Neural cell (in vitro differentiated cells): ENCODE results near the gene DCPS. TPM values are rescaled to one million over a fixed set of nuclear protein-coding genes. Genes with fewer than 3 reads are reported as not detected.
"Not testable (repeated sequence)": the region's sequence is repeated elsewhere in the genome, so short reads cannot be mapped to it uniquely, and the experiment has no call there.

Experiments used
- H2AFZ ChIP-seq: fragments of 200-600, 300-800 bp; sonication (generic), shearing (Covaris generic); 2 replicates; pipeline ENCODE4 v1.6.0; 2014; ENCODE audit warnings: low read depth, mild to moderate bottlenecking, antibody characterized with exemption, low read length, moderate library complexity
- H3F3A ChIP-seq: fragments of 200-600 bp; shearing (Covaris generic); 2 replicates; pipeline ENCODE4 v1.6.1; 2016; ENCODE audit warnings: mild to moderate bottlenecking, moderate library complexity, mixed read lengths, antibody characterized with exemption, low read length; ENCODE audit not compliant: insufficient read depth, poor library complexity, severe bottlenecking
- H3K27ac ChIP-seq: fragments of 200-600, 300-800 bp; sonication (generic), shearing (Covaris generic); 2 replicates; pipeline ENCODE4 v1.5.1; 2014; ENCODE audit warnings: mild to moderate bottlenecking, low read length, moderate library complexity
- H3K27me3 ChIP-seq: fragments of 300-800, 200-600 bp; sonication (generic), shearing (Covaris generic); 2 replicates; pipeline ENCODE4 v1.6.0; 2014; ENCODE audit warnings: mild to moderate bottlenecking, low read depth, low read length, moderate library complexity; ENCODE audit not compliant: insufficient read depth
- H3K36me3 ChIP-seq: fragments of 300-800, 200-600 bp; sonication (generic), shearing (Covaris generic); 2 replicates; pipeline ENCODE4 v1.5.1; 2014; ENCODE audit warnings: mild to moderate bottlenecking, antibody characterized with exemption, low read length, moderate library complexity; ENCODE audit not compliant: insufficient read depth
- H3K4me2 ChIP-seq: fragments of 300-800, 200-600 bp; sonication (generic), shearing (Covaris generic); 2 replicates; pipeline ENCODE4 v1.6.0; 2014; ENCODE audit warnings: mild to moderate bottlenecking, low read length
- H3K4me3 ChIP-seq: fragments of 300-800, 200-600 bp; sonication (generic), shearing (Covaris generic); 2 replicates; pipeline ENCODE4 v1.5.1; 2014; ENCODE audit warnings: mild to moderate bottlenecking, low read length, moderate library complexity
- H3K79me2 ChIP-seq: fragments of 200-600 bp; shearing (Covaris generic); replicated peaks from 2 replicates; pipeline ENCODE4 v1.6.0; 2014; ENCODE audit warnings: mild to moderate bottlenecking, low read length, moderate library complexity; ENCODE audit not compliant: insufficient read depth
- H3K9ac ChIP-seq: fragments of 300-800, 200-600 bp; sonication (generic), shearing (Covaris generic); 2 replicates; pipeline ENCODE4 v1.6.1; 2016; ENCODE audit warnings: mild to moderate bottlenecking, low read length, mixed read lengths
- H3K9me2 ChIP-seq: fragments of 200-600 bp; shearing (Covaris generic); 2 replicates; pipeline ENCODE4 v1.6.1; 2016; ENCODE audit warnings: mild to moderate bottlenecking, low read length, mixed read lengths; ENCODE audit not compliant: insufficient read depth
- H3K9me3 ChIP-seq: fragments of 200-600, 300-800 bp; sonication (generic), shearing (Covaris generic); 2 replicates; pipeline ENCODE4 v1.6.1; 2016; ENCODE audit warnings: mild to moderate bottlenecking, mixed run types, low read length, moderate library complexity, mixed read lengths
- H4K20me1 ChIP-seq: fragments of 200-600 bp; shearing (Covaris generic); 2 replicates; pipeline ENCODE4 v1.6.1; 2016; ENCODE audit warnings: mild to moderate bottlenecking, mixed run types; ENCODE audit not compliant: insufficient read depth
- CTCF ChIP-seq: fragments of 450-650 bp; IDR thresholded peaks from 2 replicates; pipeline ENCODE4 v1.5.1; 2014; ENCODE audit warnings: antibody characterized with exemption, mild to moderate bottlenecking, moderate library complexity; ENCODE audit not compliant: poor library complexity, severe bottlenecking
- EP300 ChIP-seq: fragments of 450-650 bp; conservative IDR thresholded peaks from 2 replicates; pipeline ENCODE4 v1.6.1; 2014; ENCODE audit warnings: antibody characterized with exemption, mild to moderate bottlenecking, moderate library complexity; ENCODE audit not compliant: poor library complexity, severe bottlenecking
- EZH2 ChIP-seq: fragments of 200-600, 300-800 bp; shearing (Covaris generic), sonication (generic); IDR thresholded peaks from 2 replicates; pipeline ENCODE4 v1.6.1; 2014; ENCODE audit warnings: antibody characterized with exemption, low read length, borderline replicate concordance, mild to moderate bottlenecking; ENCODE audit not compliant: insufficient read depth, poor library complexity, severe bottlenecking
- MXI1 ChIP-seq: fragments of 450-650 bp; conservative IDR thresholded peaks from 2 replicates; pipeline ENCODE4 v1.6.1; 2014; ENCODE audit warnings: antibody characterized with exemption, mild to moderate bottlenecking; ENCODE audit not compliant: poor library complexity, severe bottlenecking
- POLR2AphosphoS5 ChIP-seq: IDR thresholded peaks from 2 replicates; pipeline ENCODE4 v1.6.1; 2012
- RAD21 ChIP-seq: fragments of 450-650 bp; conservative IDR thresholded peaks from 2 replicates; pipeline ENCODE4 v1.6.1; 2014; ENCODE audit warnings: antibody characterized with exemption, mild to moderate bottlenecking, moderate library complexity
- REST ChIP-seq: IDR thresholded peaks from 2 replicates; pipeline ENCODE4 v1.6.1; 2012; ENCODE audit warnings: borderline replicate concordance
- SMC3 ChIP-seq: fragments of 450-650 bp; conservative IDR thresholded peaks from 2 replicates; pipeline ENCODE4 v1.6.1; 2014; ENCODE audit warnings: antibody characterized with exemption, mild to moderate bottlenecking, moderate library complexity; ENCODE audit not compliant: poor library complexity
- TAF1 ChIP-seq: IDR thresholded peaks from 2 replicates; pipeline ENCODE4 v1.6.1; 2012; ENCODE audit warnings: low read depth
- polyA plus RNA-seq: library from polyadenylated mRNA; depleted of rRNA; stranded (reverse); fragments of >200 nt; gene quantifications from 2 replicates; pipeline ENCODE4 v1.2.3, GENCODE V29; 2014

Gene DCPS
- polyA plus RNA-seq, 1 donor from 2014 or later: 6.4 TPM

DNA sequence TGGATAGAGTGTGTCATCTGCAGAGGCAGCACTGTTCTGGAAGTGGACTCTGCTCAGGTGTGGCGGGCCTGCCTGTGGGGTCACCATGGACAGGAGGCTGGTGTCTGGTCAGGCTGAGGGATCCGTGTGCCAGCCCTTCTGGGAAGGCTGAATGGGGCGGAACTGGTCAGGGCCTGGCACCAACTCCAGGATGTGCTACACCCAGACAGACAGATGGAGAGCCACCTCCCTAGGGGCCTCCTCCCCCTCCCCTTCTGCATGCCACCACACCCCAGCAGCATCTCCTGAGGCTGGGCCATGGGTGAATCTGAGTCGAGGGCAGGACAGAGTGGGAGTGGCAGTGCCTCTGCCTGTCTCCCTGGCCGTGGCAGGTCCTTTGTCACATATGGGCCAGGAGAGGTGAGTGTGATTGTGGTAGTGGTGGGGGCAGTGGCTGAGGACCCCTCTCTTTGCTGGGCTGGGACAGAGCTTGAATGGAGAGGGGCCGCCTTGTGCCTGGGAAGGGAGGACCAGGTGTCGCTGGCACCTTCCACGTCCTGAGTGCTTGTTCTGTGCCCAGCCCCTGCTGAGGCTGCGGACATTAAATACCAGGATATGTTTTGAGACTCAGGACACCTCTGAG, 80.7 kb downstream of the DCPS start:
- Histone ChIP-seq H3F3A (no peaks in the 10 kb centered on the region), H3K36me3 (no peaks in the 10 kb centered on the region), H2AFZ (no peak overlapping the region), H3K4me2 (no peak overlapping the region), H3K79me2 (no peaks in the 10 kb centered on the region), H3K9me2 (no peaks in the 10 kb centered on the region), H3K27ac (no peak overlapping the region), H4K20me1 (no peaks in the 10 kb centered on the region), H3K9ac (no peak overlapping the region), H3K27me3 (no peaks in the 10 kb centered on the region), H3K9me3 (no peaks in the 10 kb centered on the region), H3K4me3 (no peak overlapping the region)
- TF ChIP-seq TAF1 (no peak), POLR2AphosphoS5 (no peak)

DNA sequence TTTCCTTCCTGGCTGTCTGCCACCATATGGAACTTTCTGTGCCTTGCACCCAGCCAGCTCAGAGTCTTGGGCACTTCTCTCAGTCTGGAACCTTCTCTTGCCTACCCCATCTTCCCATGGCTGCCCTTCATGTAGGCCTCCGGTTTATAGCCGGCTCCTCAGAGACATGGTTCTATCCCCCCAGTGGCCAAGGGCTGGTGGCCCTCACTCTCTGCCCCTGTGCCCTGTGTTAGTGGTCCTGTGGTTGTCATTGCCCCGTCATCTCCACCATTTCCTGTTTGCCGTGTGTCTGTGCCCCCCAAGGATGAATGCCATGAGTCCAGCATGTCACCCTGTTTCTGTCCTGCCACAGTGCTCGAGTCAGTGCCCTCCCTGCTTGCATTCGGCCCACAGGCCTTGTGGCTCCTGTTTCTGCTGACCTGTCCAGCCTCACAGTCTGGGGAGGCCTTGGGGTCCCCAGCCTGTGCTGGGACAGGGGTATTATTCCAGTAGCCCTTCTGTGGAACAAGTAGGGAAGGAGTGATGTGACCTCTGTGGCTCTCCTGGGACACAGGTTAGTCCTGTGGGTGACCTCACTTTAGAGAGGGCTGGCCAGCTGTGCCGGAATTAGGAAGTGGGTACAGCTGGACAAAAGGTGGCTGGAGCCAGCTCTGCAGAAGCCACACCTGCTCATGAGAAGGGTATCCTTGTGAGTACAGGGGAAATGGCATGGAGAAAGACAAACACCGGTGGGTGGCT, 82.3 kb downstream of the DCPS start:
- no peak overlapping the region for H3K9ac ChIP-seq
- no peaks in the 10 kb centered on the region for H3K79me2 ChIP-seq
- H3K9me3 ChIP-seq: no peaks in the 10 kb centered on the region
- H3K27me3 ChIP-seq: no peaks in the 10 kb centered on the region
- no peak overlapping the region for H3K27ac ChIP-seq
- no peak overlapping the region for H3K4me3 ChIP-seq
- H3K4me2 ChIP-seq: no peak overlapping the region
- no peaks in the 10 kb centered on the region for H3K9me2 ChIP-seq
- no peaks in the 10 kb centered on the region for H4K20me1 ChIP-seq
- H3K36me3 ChIP-seq: no peaks in the 10 kb centered on the region
- H2AFZ ChIP-seq: no peak overlapping the region
- no peaks in the 10 kb centered on the region for H3F3A ChIP-seq
- no peak for TF ChIP-seq CTCF
- TF ChIP-seq MXI1: no peak
- TF ChIP-seq EZH2: no peak
- no peak for TF ChIP-seq TAF1
- no peak for TF ChIP-seq POLR2AphosphoS5
- no peak for TF ChIP-seq EP300
- TF ChIP-seq REST: no peak
- TF ChIP-seq RAD21: no peak
- no peak for TF ChIP-seq SMC3

DNA sequence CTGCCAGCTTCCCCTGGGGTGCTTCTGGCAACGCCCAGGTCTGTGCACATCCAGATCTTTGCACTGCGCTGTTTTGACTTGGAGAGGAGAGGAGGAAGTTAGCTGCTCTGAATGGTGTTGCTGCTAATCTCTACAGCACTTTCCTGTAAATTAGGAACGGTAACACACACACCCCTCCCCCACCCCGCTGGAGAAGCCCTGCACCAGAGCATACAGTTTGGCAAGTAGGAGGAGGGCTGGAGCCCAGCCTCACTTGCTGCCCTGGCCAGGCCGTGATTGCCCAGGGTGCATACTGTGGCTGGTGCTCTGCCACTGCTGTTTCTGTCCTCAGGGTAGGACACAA, 82.8 kb downstream of the DCPS start:
- H3K4me3 ChIP-seq, H3K9me3 ChIP-seq, H3K27ac ChIP-seq, H3K9me2 ChIP-seq, H3K9ac ChIP-seq, H3K79me2 ChIP-seq, H3K36me3 ChIP-seq, H2AFZ ChIP-seq, H3K4me2 ChIP-seq, H4K20me1 ChIP-seq, H3F3A ChIP-seq, H3K27me3 ChIP-seq: not testable (repeated sequence)
